Activated CD4-positive, alpha-beta T cell treated with anti-CD3 and anti-CD28 coated beads, Interleukin-2, amount 10 ng/mL, durations not matched to agents 24 days and 14 days (primary cell): ENCODE results near the gene DPH1. TPM values are rescaled to one million over a fixed set of nuclear protein-coding genes. Genes with fewer than 3 reads are reported as not detected.

ENCODE experiments used
- DNase-seq: peaks from one replicate; pipeline ENCODE4 v3.0.0; 2022
- H3K27ac Mint-ChIP-seq: one replicate; pipeline ENCODE4 v1.8.0; 2022; ENCODE audit warnings: mild to moderate bottlenecking, mixed read lengths
- H3K27me3 Mint-ChIP-seq: one replicate; pipeline ENCODE4 v1.8.0; 2022; ENCODE audit warnings: mixed read lengths
- H3K36me3 Mint-ChIP-seq: one replicate; pipeline ENCODE4 v1.8.0; 2022; ENCODE audit warnings: low read depth, mild to moderate bottlenecking, mixed read lengths
- H3K4me1 Mint-ChIP-seq: one replicate; pipeline ENCODE4 v1.8.0; 2021; ENCODE audit warnings: mixed read lengths
- H3K4me3 Mint-ChIP-seq: one replicate; pipeline ENCODE4 v1.8.0; 2022; ENCODE audit warnings: mild to moderate bottlenecking, moderate library complexity, mixed read lengths
- H3K9me3 Mint-ChIP-seq: one replicate; pipeline ENCODE4 v1.8.0; 2021; ENCODE audit warnings: mixed read lengths
- intact Hi-C: fragments of 100-400 bp; cut with micrococcal nuclease; formaldehyde crosslinking; loops from one replicate; pipeline ENCODE4 v1.15.1; 2023
- total RNA-seq: library from RNA; stranded (reverse); gene quantifications from 2 replicates; pipeline ENCODE4 v1.2.3, GENCODE V29; 2022

The DPH1 gene
- total RNA-seq, 1 donor from 2014 or later = 55.9 TPM

- H3K4me3 Mint-ChIP-seq = peak overlapping the region; percentile 92
- H3K4me1 Mint-ChIP-seq = peaks cover 15% of the 10 kb centered on the region
- H3K27me3 Mint-ChIP-seq = no peaks in the 10 kb centered on the region
- no peaks in the 10 kb centered on the region for H3K9me3 Mint-ChIP-seq
- H3K36me3 Mint-ChIP-seq = peaks cover 47% of the 10 kb centered on the region
- intact Hi-C loops = loop anchor here (2.0 kb wide), 1 partner anchor 358 kb away; the partner anchor contains the start of gene MNT
- DNase-seq = no peak
- H3K27ac Mint-ChIP-seq = peak overlapping the region; percentile 94
These were observed 12.5 kb downstream of the DPH1 start for GRCh38 chr17:2042390-2042847.

GRCh38 chr17:2042933-2043332, 13.0 kb downstream of the DPH1 start:
- intact Hi-C loops = loop anchor here (2.0 kb wide), 1 partner anchor 358 kb away; the partner anchor contains the start of gene MNT
- Mint-ChIP-seq H3K36me3 (peaks cover 43% of the 10 kb centered on the region), H3K27me3 (no peaks in the 10 kb centered on the region), H3K27ac (peak overlapping the region; percentile 94), H3K9me3 (no peaks in the 10 kb centered on the region), H3K4me1 (peaks cover 16% of the 10 kb centered on the region), H3K4me3 (peak overlapping the region; percentile 92)
- no peak for DNase-seq

- no peak for DNase-seq
- H3K4me1 Mint-ChIP-seq = peaks cover 22% of the 10 kb centered on the region
- peak overlapping the region; percentile 92 for H3K4me3 Mint-ChIP-seq
- no peak overlapping the region for H3K27ac Mint-ChIP-seq
- no peaks in the 10 kb centered on the region for H3K9me3 Mint-ChIP-seq
- H3K27me3 Mint-ChIP-seq = no peaks in the 10 kb centered on the region
- intact Hi-C loops = loop anchor here (2.0 kb wide), 1 partner anchor 357 kb away; the partner anchor contains the start of gene MNT
- peaks cover 43% of the 10 kb centered on the region for H3K36me3 Mint-ChIP-seq
These were observed 13.8 kb downstream of the DPH1 start for GRCh38 chr17:2043785-2044184.

- Mint-ChIP-seq H3K27me3 (no peaks in the 10 kb centered on the region), H3K27ac (peak overlapping the region; percentile 39), H3K9me3 (no peaks in the 10 kb centered on the region), H3K4me1 (peaks cover 28% of the 10 kb centered on the region), H3K4me3 (no peak overlapping the region), H3K36me3 (peaks cover 42% of the 10 kb centered on the region)
- intact Hi-C loops = no loop called here
- no peak for DNase-seq
These were observed 14.4 kb downstream of the DPH1 start for GRCh38 chr17:2044263-2044894.

GRCh38 chr17:2047590-2047989, 17.6 kb downstream of the DPH1 start:
- intact Hi-C loops = no loop called here
- Mint-ChIP-seq H3K36me3 (peaks cover 26% of the 10 kb centered on the region), H3K27me3 (peaks cover 6% of the 10 kb centered on the region), H3K27ac (no peak overlapping the region), H3K9me3 (no peaks in the 10 kb centered on the region), H3K4me1 (peaks cover 31% of the 10 kb centered on the region), H3K4me3 (no peak overlapping the region)
- no peak for DNase-seq

- H3K36me3 Mint-ChIP-seq = peaks cover 17% of the 10 kb centered on the region
- H3K4me1 Mint-ChIP-seq = peaks cover 29% of the 10 kb centered on the region
- peaks cover 9% of the 10 kb centered on the region for H3K27me3 Mint-ChIP-seq
- no peaks in the 10 kb centered on the region for H3K9me3 Mint-ChIP-seq
- no peak for DNase-seq
- peak overlapping the region; percentile 78 for H3K4me3 Mint-ChIP-seq
- no peak overlapping the region for H3K27ac Mint-ChIP-seq
- intact Hi-C loops = no loop called here
These were observed 18.9 kb downstream of the DPH1 start for GRCh38 chr17:2048805-2049204.

- peak; percentile 98 for DNase-seq
- Mint-ChIP-seq H3K36me3 (peaks cover 12% of the 10 kb centered on the region), H3K9me3 (no peaks in the 10 kb centered on the region), H3K4me3 (peak overlapping the region; percentile 78), H3K4me1 (peaks cover 33% of the 10 kb centered on the region), H3K27ac (peak overlapping the region; percentile 80), H3K27me3 (peaks cover 9% of the 10 kb centered on the region)
- intact Hi-C loops = loop anchor here (2.0 kb wide), 1 partner anchor 333 kb away; no protein-coding TSS in a partner anchor
These were observed 19.7 kb downstream of the DPH1 start for GRCh38 chr17:2049333-2050299.

- H3K9me3 Mint-ChIP-seq = no peaks in the 10 kb centered on the region
- H3K27ac Mint-ChIP-seq = no peak overlapping the region
- peaks cover 9% of the 10 kb centered on the region for H3K27me3 Mint-ChIP-seq
- H3K4me1 Mint-ChIP-seq = peaks cover 31% of the 10 kb centered on the region
- H3K4me3 Mint-ChIP-seq = no peak overlapping the region
- DNase-seq = peak; percentile 92
- intact Hi-C loops = loop anchor here (2.0 kb wide), 1 partner anchor 334 kb away; no protein-coding TSS in a partner anchor
- peaks cover 7% of the 10 kb centered on the region for H3K36me3 Mint-ChIP-seq
These were observed 20.5 kb downstream of the DPH1 start for GRCh38 chr17:2050300-2051060.

- Mint-ChIP-seq H3K4me1 (peaks cover 31% of the 10 kb centered on the region), H3K4me3 (peak overlapping the region; percentile 34), H3K36me3 (peaks cover 6% of the 10 kb centered on the region), H3K27ac (peak overlapping the region; percentile 66), H3K27me3 (peaks cover 9% of the 10 kb centered on the region), H3K9me3 (no peaks in the 10 kb centered on the region)
- peak; percentile 75 for DNase-seq
- intact Hi-C loops = loop anchor here (2.0 kb wide), 1 partner anchor 334 kb away; no protein-coding TSS in a partner anchor
These were observed 21.3 kb downstream of the DPH1 start for GRCh38 chr17:2051061-2051932.

GRCh38 chr17:2051933-2052559, 22.1 kb downstream of the DPH1 start:
- H3K27ac Mint-ChIP-seq = peak overlapping the region; percentile 66
- intact Hi-C loops = loop anchor here (2.0 kb wide), 1 partner anchor 335 kb away; no protein-coding TSS in a partner anchor
- peaks cover 9% of the 10 kb centered on the region for H3K27me3 Mint-ChIP-seq
- H3K4me3 Mint-ChIP-seq = peak overlapping the region; percentile 26
- H3K9me3 Mint-ChIP-seq = no peaks in the 10 kb centered on the region
- DNase-seq = no peak
- peaks cover 31% of the 10 kb centered on the region for H3K4me1 Mint-ChIP-seq
- peaks cover 6% of the 10 kb centered on the region for H3K36me3 Mint-ChIP-seq

GRCh38 chr17:2053380-2054261, 23.7 kb downstream of the DPH1 start:
- intact Hi-C loops = loop anchor here (1.0 to 2.0 kb wide), 7 partner anchors 17 to 347 kb away; partner anchors contain the start of genes MNT, SGSM2 and TSR1
- peak overlapping the region; percentile 88 for H3K27ac Mint-ChIP-seq
- H3K36me3 Mint-ChIP-seq = peaks cover 6% of the 10 kb centered on the region
- peaks cover 9% of the 10 kb centered on the region for H3K27me3 Mint-ChIP-seq
- peaks cover 26% of the 10 kb centered on the region for H3K4me1 Mint-ChIP-seq
- H3K9me3 Mint-ChIP-seq = no peaks in the 10 kb centered on the region
- DNase-seq = peak; percentile 94
- H3K4me3 Mint-ChIP-seq = peak overlapping the region; percentile 86
